ENCODE measurements around the gene VPS26A.

Gene VPS26A

GRCh38 chr10:69107176-69107490, 16.8 kb upstream of the VPS26A start:
- TF ChIP-seq CTCF (IDR thresholded peaks at IDR 0.05): no peak

- no peak for TF ChIP-seq CTCF (IDR thresholded peaks at IDR 0.05)
These were observed 16.3 kb upstream of the VPS26A start for GRCh38 chr10:69107699-69108098.

- no peak for TF ChIP-seq CTCF (IDR thresholded peaks at IDR 0.05)
These were observed 4.1 kb upstream of the VPS26A start for GRCh38 chr10:69119896-69120295.

GRCh38 chr10:69123306-69123746, 652 bp upstream of the VPS26A start:
- no peak for TF ChIP-seq CTCF (IDR thresholded peaks at IDR 0.05)

GRCh38 chr10:69124563-69125268, 738 bp downstream of the VPS26A start:
- TF ChIP-seq CTCF (IDR thresholded peaks at IDR 0.05): no peak

GRCh38 chr10:69125554-69125953, 1.6 kb downstream of the VPS26A start:
- TF ChIP-seq CTCF (IDR thresholded peaks at IDR 0.05): no peak

GRCh38 chr10:69130251-69130650, 6.3 kb downstream of the VPS26A start:
- no peak for TF ChIP-seq CTCF (IDR thresholded peaks at IDR 0.05)

GRCh38 chr10:69139961-69140360, 16.0 kb downstream of the VPS26A start:
- no peak for TF ChIP-seq CTCF (IDR thresholded peaks at IDR 0.05)

All from LNCAP (cell line).